Breast epithelium (tissue), 3 donors: Measurements from ENCODE around the gene SLC38A3.

Experiments
- CTCF ChIP-seq, 3 donors: fragments of 450-650 bp; IDR thresholded peaks; one replicate each; pipeline ENCODE4 v1.5.1; 2016 to 2017; ENCODE audit warnings: antibody characterized with exemption in 3 of 3, mild to moderate bottlenecking in 3 of 3, moderate library complexity in 3 of 3
- POLR2AphosphoS5 ChIP-seq, 3 donors: sonication (generic); formaldehyde crosslinking; IDR thresholded peaks; one replicate each; pipeline ENCODE4 v1.6.1; 2017; ENCODE audit warnings: antibody characterized with exemption in 3 of 3

- TF ChIP-seq CTCF (IDR thresholded peaks at IDR 0.05) (no peak), POLR2AphosphoS5 (IDR thresholded peaks at IDR 0.05) (no peak)
Observed at GRCh38 chr3:50201573-50202315, 3.3 kb upstream of the SLC38A3 start.
